ENCODE results near the gene WDTC1. TPM values are rescaled to one million over a fixed set of nuclear protein-coding genes. Genes with fewer than 3 reads are reported as not detected.

Gene WDTC1
- total RNA-seq, 1 experiment from 2014 or later, result 20.1 TPM

GRCh38 chr1:27350663-27351540 lies 116.5 kb downstream of the WDTC1 start (continued):
- TF ChIP-seq, protein P1, sequence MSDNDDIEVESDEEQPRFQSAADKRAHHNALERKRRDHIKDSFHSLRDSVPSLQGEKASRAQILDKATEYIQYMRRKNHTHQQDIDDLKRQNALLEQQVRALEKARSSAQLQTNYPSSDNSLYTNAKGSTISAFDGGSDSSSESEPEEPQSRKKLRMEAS (CRISPR knock-in tag; IDR thresholded peaks at IDR 0.05), result peak; percentile 94
- peak; percentile 39; the same call in 1 of the 2 replicates for TF ChIP-seq FOXK1 (CRISPR knock-in tag; IDR thresholded peaks at IDR 0.05)
- 0 out of 2 replicates have a peak, but pooled peaks have one; percentile 20 for TF ChIP-seq NR3C1 (CRISPR knock-in tag; conservative IDR thresholded peaks at IDR 0.05; ENCODE audit: low read depth)
- no peak for TF ChIP-seq ZNF219 (CRISPR knock-in tag; IDR thresholded peaks at IDR 0.05; ENCODE audit: borderline replicate concordance)
- no peak for TF ChIP-seq MYBL2 (CRISPR knock-in tag; IDR thresholded peaks at IDR 0.05)
- no peak for TF ChIP-seq ATF1 (CRISPR knock-in tag; IDR thresholded peaks at IDR 0.05)
- TF ChIP-seq ZMAT4 (CRISPR knock-in tag; IDR thresholded peaks at IDR 0.05), result no peak
- no peak for TF ChIP-seq CBFB (CRISPR knock-in tag; IDR thresholded peaks at IDR 0.05; ENCODE audit: low read depth)
- TF ChIP-seq, protein P2, sequence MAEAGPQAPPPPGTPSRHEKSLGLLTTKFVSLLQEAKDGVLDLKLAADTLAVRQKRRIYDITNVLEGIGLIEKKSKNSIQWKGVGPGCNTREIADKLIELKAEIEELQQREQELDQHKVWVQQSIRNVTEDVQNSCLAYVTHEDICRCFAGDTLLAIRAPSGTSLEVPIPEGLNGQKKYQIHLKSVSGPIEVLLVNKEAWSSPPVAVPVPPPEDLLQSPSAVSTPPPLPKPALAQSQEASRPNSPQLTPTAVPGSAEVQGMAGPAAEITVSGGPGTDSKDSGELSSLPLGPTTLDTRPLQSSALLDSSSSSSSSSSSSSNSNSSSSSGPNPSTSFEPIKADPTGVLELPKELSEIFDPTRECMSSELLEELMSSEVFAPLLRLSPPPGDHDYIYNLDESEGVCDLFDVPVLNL (CRISPR knock-in tag; IDR thresholded peaks at IDR 0.05; ENCODE audit: borderline replicate concordance, low read depth), result peak; percentile 81
- no peak; the same call in 1 of the 2 replicates for TF ChIP-seq CREM (CRISPR knock-in tag; IDR thresholded peaks at IDR 0.05)
- TF ChIP-seq, protein P3, sequence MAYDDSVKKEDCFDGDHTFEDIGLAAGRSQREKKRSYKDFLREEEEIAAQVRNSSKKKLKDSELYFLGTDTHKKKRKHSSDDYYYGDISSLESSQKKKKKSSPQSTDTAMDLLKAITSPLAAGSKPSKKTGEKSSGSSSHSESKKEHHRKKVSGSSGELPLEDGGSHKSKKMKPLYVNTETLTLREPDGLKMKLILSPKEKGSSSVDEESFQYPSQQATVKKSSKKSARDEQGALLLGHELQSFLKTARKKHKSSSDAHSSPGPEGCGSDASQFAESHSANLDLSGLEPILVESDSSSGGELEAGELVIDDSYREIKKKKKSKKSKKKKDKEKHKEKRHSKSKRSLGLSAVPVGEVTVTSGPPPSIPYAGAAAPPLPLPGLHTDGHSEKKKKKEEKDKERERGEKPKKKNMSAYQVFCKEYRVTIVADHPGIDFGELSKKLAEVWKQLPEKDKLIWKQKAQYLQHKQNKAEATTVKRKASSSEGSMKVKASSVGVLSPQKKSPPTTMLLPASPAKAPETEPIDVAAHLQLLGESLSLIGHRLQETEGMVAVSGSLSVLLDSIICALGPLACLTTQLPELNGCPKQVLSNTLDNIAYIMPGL (CRISPR knock-in tag; IDR thresholded peaks at IDR 0.05), result no peak; the same call in 1 of the 2 replicates
- no peak for TF ChIP-seq CREB1 (CRISPR knock-in tag; IDR thresholded peaks at IDR 0.05)
- TF ChIP-seq, protein P4, sequence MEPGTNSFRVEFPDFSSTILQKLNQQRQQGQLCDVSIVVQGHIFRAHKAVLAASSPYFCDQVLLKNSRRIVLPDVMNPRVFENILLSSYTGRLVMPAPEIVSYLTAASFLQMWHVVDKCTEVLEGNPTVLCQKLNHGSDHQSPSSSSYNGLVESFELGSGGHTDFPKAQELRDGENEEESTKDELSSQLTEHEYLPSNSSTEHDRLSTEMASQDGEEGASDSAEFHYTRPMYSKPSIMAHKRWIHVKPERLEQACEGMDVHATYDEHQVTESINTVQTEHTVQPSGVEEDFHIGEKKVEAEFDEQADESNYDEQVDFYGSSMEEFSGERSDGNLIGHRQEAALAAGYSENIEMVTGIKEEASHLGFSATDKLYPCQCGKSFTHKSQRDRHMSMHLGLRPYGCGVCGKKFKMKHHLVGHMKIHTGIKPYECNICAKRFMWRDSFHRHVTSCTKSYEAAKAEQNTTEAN (CRISPR knock-in tag; IDR thresholded peaks at IDR 0.05), result peak; percentile 20; the same call in 1 of the 2 replicates
- TF ChIP-seq SMAD4 (CRISPR knock-in tag; IDR thresholded peaks at IDR 0.05), result peak; percentile 92
- no peak for TF ChIP-seq STAT6 (CRISPR knock-in tag; conservative IDR thresholded peaks at IDR 0.05; ENCODE audit: low read depth)
- TF ChIP-seq, protein P5, sequence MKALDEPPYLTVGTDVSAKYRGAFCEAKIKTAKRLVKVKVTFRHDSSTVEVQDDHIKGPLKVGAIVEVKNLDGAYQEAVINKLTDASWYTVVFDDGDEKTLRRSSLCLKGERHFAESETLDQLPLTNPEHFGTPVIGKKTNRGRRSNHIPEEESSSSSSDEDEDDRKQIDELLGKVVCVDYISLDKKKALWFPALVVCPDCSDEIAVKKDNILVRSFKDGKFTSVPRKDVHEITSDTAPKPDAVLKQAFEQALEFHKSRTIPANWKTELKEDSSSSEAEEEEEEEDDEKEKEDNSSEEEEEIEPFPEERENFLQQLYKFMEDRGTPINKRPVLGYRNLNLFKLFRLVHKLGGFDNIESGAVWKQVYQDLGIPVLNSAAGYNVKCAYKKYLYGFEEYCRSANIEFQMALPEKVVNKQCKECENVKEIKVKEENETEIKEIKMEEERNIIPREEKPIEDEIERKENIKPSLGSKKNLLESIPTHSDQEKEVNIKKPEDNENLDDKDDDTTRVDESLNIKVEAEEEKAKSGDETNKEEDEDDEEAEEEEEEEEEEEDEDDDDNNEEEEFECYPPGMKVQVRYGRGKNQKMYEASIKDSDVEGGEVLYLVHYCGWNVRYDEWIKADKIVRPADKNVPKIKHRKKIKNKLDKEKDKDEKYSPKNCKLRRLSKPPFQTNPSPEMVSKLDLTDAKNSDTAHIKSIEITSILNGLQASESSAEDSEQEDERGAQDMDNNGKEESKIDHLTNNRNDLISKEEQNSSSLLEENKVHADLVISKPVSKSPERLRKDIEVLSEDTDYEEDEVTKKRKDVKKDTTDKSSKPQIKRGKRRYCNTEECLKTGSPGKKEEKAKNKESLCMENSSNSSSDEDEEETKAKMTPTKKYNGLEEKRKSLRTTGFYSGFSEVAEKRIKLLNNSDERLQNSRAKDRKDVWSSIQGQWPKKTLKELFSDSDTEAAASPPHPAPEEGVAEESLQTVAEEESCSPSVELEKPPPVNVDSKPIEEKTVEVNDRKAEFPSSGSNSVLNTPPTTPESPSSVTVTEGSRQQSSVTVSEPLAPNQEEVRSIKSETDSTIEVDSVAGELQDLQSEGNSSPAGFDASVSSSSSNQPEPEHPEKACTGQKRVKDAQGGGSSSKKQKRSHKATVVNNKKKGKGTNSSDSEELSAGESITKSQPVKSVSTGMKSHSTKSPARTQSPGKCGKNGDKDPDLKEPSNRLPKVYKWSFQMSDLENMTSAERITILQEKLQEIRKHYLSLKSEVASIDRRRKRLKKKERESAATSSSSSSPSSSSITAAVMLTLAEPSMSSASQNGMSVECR (CRISPR knock-in tag; IDR thresholded peaks at IDR 0.05; ENCODE audit: borderline replicate concordance), result peak; percentile 42; the same call in 1 of the 2 replicates
- no peak; the same call in 1 of the 2 replicates for TF ChIP-seq ATF6 (CRISPR knock-in tag; IDR thresholded peaks at IDR 0.05)
- TF ChIP-seq, protein P6, sequence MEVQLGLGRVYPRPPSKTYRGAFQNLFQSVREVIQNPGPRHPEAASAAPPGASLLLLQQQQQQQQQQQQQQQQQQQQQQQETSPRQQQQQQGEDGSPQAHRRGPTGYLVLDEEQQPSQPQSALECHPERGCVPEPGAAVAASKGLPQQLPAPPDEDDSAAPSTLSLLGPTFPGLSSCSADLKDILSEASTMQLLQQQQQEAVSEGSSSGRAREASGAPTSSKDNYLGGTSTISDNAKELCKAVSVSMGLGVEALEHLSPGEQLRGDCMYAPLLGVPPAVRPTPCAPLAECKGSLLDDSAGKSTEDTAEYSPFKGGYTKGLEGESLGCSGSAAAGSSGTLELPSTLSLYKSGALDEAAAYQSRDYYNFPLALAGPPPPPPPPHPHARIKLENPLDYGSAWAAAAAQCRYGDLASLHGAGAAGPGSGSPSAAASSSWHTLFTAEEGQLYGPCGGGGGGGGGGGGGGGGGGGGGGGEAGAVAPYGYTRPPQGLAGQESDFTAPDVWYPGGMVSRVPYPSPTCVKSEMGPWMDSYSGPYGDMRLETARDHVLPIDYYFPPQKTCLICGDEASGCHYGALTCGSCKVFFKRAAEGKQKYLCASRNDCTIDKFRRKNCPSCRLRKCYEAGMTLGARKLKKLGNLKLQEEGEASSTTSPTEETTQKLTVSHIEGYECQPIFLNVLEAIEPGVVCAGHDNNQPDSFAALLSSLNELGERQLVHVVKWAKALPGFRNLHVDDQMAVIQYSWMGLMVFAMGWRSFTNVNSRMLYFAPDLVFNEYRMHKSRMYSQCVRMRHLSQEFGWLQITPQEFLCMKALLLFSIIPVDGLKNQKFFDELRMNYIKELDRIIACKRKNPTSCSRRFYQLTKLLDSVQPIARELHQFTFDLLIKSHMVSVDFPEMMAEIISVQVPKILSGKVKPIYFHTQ (CRISPR knock-in tag; IDR thresholded peaks at IDR 0.05), result no peak
- TF ChIP-seq NFATC4 (CRISPR knock-in tag; IDR thresholded peaks at IDR 0.05), result no peak
- peak; percentile 90; the same call in 1 of the 2 replicates for TF ChIP-seq JUN (CRISPR knock-in tag; IDR thresholded peaks at IDR 0.05)
